ENCODE results near the gene SPTBN4.

DNA sequence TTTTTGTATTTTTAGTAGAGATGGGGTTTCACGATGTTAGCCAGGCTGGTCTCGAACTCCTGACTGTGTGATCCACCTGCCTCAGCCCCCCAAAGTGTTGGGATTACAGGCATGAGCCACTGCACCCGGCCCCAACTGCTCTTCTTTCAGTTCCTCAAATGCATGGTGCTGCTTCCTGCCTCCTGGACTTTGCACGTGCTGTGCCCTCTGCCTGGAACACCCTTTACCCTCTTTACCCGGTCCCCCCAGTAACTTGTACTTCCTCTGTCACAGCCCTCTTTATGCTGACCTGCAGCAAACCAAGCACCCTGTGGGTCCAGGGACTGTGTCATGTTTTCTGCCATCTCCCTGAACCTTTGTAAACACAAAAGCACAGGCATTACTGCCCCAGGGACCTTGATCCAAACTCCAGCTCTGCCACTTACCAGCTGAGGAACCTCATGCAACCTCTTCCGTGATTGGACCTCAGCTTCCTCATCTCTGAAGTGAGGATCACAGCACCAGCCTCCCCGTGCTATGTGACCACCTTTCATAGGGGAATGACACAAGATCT is 5.1 kb upstream of the SPTBN4 start:
- TF ChIP-seq, protein P1, sequence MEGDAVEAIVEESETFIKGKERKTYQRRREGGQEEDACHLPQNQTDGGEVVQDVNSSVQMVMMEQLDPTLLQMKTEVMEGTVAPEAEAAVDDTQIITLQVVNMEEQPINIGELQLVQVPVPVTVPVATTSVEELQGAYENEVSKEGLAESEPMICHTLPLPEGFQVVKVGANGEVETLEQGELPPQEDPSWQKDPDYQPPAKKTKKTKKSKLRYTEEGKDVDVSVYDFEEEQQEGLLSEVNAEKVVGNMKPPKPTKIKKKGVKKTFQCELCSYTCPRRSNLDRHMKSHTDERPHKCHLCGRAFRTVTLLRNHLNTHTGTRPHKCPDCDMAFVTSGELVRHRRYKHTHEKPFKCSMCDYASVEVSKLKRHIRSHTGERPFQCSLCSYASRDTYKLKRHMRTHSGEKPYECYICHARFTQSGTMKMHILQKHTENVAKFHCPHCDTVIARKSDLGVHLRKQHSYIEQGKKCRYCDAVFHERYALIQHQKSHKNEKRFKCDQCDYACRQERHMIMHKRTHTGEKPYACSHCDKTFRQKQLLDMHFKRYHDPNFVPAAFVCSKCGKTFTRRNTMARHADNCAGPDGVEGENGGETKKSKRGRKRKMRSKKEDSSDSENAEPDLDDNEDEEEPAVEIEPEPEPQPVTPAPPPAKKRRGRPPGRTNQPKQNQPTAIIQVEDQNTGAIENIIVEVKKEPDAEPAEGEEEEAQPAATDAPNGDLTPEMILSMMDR (IDR thresholded peaks at IDR 0.05), result no peak
- no peak for TF ChIP-seq POLR2A (IDR thresholded peaks at IDR 0.05)

Measured in Peyer's patch (tissue), 4 donors.